DMS53 treated with DMSO at 0.1 percent for 48 hours (cell line): ENCODE measurements around the gene DAAM2.

Experiments
- DNase-seq: peaks from one replicate; lab custom pipeline; 2025; ENCODE audit not compliant: unreplicated experiment; lab: John Stamatoyannopoulos, UW

Gene DAAM2

GRCh38 chr6:39904946-39905639 lies 112.9 kb downstream of the DAAM2 start:
- DNase-seq: no peak

- no peak for DNase-seq
These were observed 113.4 kb downstream of the DAAM2 start for GRCh38 chr6:39905640-39905975.

DNA sequence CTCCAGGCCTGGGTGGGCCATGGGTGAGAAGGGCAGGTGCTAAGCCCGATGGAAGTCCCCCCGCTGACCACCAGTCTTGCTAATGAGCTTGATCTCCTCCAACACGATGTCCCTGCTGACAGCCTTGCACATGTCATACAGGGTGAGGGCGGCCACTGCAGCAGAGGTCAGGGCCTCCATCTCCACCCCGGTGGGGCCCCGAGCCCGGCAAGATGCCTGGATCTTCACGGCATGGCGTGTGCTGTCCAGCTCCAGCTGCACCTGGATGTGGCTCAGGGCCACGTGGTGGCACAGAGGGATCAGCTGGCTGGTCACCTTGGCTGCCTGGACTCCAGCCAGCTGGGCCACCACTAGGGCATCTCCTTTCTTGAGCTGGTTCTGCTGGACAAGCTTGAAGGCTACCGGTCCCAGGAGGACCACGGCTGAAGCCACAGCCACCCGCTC lies 114.2 kb downstream of the DAAM2 start:
- DNase-seq: no peak

- no peak for DNase-seq
These were observed 115.8 kb downstream of the DAAM2 start for GRCh38 chr6:39907871-39908575.

DNA sequence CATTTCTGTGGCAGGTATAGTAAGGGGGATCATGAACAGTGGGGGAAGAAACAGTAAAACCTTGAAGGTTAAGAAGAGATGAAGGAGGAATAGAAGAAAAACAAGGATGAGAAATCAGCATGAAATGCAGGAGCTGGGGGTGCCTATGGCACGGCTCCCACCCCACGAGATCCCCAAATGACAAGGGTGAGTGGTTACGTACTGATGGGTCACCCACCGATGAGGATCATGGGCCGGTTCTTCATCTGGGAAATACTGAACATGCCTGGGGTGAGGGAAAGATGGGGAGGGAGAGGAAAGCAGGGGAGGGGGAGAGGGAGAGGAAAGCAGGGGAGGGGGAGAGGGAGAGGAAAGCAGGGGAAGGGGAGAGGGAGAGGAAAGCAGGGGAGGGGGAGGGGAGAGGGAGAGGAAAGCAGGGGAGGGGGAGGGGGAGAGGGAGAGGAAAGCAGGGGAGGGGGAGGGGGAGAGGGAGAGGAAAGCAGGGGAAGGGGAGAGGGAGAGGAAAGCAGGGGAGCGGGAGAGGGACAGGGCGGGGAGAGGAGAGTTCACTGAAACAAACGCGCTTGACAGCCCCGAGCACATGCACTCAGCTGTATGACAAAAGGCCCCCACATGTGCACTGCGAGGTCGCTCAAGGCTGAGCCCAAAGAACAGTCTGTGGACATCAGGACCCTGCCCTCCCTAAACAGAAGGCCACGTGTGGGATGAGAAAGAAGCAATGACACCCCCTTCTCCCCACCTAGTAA lies 116.8 kb downstream of the DAAM2 start:
- no peak for DNase-seq

DNA sequence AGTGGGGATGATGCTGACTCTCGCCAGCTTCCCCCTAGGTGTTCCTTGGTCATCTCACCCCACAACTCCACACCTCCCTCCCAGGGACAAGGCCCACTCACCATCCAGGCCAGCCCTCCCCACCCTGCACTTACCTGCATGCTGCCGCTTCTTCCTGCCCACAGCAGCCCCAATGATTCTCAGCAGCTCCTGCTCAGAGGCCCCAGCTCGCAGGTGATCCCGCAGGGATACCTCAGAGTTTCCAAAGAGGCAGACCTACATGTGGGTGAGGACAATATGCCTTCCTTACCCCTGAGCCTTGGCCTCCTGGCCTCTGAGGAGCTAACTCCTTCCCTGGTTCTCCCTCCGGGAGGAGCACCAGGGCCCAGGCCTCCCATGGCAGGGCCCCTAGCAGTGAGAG lies 117.5 kb downstream of the DAAM2 start:
- no peak for DNase-seq

- no peak for DNase-seq
These were observed 118.0 kb downstream of the DAAM2 start for GRCh38 chr6:39910164-39910563.

DNA sequence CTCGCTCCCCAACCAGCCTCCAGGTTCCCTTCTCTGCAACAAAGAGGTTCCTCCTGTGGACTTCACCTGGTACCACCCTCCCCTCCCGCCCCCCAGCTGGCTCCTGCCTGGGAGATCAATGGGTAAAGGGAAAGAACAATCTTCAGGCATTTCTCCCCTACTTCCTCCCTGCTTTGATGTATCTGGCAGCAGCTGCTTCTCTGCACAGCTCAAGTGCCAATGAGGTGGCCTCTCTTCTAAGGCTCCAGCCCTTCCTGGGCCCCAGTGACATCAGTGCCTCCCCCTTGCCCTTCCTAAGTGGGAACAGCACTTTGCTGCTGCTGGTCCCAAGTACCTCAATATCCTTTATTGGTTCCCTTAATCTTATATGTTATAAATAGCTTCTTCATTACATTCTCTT lies 118.6 kb downstream of the DAAM2 start:
- DNase-seq: peak; percentile 14

DNA sequence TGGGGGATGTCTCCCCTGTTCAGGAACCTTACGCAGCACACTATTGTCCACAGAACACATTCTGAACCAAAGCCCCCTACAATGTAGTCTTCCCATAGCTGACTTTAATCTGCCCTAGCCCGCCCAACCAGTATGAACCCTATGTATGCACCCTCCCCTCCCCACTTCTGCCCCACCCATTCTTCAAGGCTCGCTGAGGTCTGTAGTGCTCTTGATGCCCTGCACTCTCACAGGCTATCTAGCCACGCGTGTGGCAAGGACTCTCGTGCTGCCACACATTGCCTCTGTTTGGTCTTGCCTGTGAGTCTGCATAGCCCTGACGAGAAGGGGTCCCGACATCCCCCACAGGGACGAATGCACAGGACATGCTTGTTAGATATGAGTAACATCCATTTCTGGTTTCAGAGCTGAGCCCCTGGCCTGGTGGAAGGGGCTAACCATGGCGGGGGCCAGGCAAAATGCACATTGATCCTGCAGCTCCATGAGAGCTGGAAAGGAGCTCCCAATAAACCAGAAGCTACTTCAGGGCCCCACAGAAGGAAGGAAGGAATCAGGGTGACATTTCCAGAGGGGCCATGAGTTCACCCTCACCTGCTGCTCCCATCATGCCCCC lies 119.4 kb downstream of the DAAM2 start:
- no peak for DNase-seq

DNA sequence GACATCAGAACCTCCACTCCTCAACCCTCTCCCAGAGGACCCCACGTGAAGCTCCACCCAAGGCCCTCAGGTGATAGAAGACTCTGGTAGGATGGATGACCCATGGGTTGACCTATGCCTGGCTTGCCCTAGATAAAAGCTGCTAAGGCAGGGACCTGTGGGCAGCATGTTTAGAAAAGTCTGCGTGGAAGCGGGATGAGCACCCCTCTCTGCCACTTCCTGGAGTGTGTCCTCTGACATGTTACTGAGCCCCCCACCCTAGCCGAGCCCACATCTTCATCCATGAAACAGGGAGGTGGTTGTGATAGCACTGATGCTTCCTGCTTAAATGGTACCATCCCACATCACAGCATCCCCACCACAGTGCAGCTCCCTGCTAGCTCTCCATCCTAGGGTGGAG lies 120.3 kb downstream of the DAAM2 start:
- DNase-seq: no peak

- DNase-seq: no peak
These were observed 121.3 kb downstream of the DAAM2 start for GRCh38 chr6:39913391-39913916.

- DNase-seq: no peak
These were observed 122.1 kb downstream of the DAAM2 start for GRCh38 chr6:39914239-39914638.

DNA sequence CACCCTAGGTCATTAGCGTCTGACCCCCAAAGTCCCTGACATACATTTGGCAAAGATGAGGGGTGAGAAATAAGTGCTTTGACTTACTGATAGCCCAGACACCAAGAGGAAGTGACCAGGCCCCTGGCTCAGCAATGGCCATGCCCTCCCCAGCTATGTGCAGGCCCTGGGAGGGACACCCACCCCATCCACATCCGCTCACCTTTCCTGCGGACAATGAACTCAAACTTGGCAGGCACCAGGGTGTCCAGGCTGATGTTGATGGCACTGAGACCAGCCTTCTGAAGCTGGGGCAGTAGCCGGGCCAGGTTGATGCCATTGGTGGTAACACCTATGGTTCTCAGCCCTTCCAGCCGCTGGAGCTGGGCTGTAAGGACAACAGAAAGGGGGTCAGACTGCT lies 123.7 kb downstream of the DAAM2 start:
- DNase-seq: no peak

DNA sequence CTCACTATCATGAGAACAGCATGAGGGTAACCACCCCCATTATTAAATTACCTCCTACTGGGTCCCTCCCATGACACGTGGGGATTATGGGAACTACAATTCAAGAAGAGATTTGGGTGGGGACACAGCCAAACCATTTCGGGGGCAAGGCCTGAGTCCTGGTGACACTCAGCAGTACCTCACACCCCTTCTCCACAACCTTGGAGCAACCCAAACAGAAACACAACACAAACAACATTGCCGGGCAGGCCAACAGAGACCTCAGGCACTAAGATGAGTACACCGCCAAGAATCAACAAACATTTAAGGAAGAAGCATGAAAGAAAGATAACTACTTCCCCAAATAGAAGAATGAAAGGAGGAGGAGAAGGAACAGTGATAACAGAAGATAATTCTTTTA lies 125.2 kb downstream of the DAAM2 start:
- no peak for DNase-seq

DNA sequence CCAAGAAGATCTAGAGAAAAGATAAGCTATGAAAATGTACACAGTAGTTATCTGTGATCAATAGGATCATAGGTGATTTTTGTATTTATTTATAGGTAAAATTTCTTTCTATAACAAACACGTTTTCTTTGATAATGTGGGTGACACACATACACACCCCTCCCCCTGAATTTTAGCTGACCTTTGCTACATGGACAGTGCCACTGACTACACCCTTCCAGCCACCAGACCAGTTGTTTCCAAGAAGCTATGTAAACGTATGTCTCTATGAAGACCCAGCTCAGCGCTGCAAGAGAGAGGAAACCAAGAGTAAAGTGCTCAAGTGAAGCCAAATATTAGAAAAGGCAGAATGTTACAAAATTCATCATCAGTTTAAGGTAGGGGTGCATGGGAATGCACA lies 125.8 kb downstream of the DAAM2 start:
- no peak for DNase-seq

DNA sequence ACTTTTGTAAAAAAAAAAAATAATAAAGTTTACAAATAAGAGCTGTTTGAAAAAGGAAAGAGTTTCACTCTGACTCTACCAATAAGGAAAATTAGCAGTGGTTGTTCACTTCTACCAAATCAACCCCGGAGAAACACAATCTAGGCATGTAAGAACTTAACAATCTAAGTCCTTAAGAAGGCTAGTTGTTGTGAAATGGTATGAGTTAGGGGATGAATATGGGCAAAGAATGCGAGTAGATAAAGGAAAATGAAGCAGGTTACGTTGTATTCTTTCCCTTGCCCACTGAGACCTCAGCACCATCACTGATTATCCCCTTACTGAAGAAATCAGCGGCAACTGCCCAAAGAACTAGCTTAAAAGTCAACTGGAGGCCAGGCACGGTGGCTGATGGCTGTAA lies 126.7 kb downstream of the DAAM2 start:
- no peak for DNase-seq

DNA sequence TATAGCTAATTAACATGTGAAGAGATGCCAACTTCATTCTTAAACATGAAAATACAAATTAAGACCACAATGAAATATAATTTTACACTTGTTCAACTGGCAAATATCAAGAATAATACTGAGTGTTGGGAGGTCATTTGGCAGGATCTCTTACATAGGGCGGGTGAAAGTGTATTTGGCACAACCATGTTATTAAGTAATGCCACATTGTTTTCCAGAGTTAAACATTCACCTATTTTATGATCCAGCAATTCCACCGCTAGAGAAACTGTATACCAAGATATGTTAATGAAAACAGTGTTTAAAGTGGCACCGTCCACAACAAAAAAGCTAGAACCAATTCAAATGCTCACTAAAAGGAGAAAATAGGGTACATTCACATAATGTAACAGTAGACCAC lies 128.0 kb downstream of the DAAM2 start:
- DNase-seq: no peak

- DNase-seq: no peak
These were observed 130.6 kb downstream of the DAAM2 start for GRCh38 chr6:39922821-39923220.

GRCh38 chr6:39923394-39923793 lies 131.2 kb downstream of the DAAM2 start:
- DNase-seq: no peak

GRCh38 chr6:39923861-39924260 lies 131.7 kb downstream of the DAAM2 start:
- DNase-seq: no peak

DNA sequence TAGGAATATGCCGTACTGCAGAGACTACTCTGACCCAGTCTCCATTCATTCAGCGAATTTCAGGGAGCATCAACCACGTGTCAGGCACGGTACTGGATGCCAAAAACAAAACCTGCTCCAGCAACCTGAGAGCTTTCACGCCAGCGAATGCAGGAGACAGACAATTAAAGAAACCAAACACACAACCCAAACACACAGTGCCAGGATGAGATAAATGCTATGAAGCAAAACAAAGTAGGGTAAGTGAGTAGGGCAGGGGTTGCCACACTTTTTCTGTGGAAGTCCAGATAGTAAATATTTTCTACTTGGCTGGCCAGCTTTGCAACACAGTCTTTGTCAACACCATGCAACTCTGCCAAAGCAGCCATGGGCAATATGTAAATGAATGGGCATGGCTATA lies 132.1 kb downstream of the DAAM2 start:
- DNase-seq: no peak
